Ovary (tissue), 9 donors: ENCODE data around the gene CEP128. TPM values are rescaled to one million over a fixed set of nuclear protein-coding genes. Genes with fewer than 3 reads are reported as not detected.
A peak's percentile ranks its signal among the peaks of the same experiment; 100 is the strongest.
"Not testable (repeated sequence)": the region's sequence is repeated elsewhere in the genome, so short reads cannot be mapped to it uniquely, and the experiment has no call there.

Source experiments
- DNase-seq, 5 donors: peaks; one replicate each; pipeline ENCODE4 v3.0.0-alpha.2; 2019 to 2020
- H3K27ac ChIP-seq, 2 donors: fragments of 200-600 bp; one replicate each; pipeline versions ENCODE4 v1.5.1 to v1.8.0; 2019 to 2022
- H3K27me3 ChIP-seq: fragments of 200-600 bp; one replicate; pipeline ENCODE4 v1.8.0; 2022
- H3K36me3 ChIP-seq: fragments of 200-600 bp; sonication (generic); one replicate; pipeline ENCODE4 v1.5.1; 2019
- H3K4me1 ChIP-seq: one replicate; pipeline ENCODE4 v1.8.1; 2013; ENCODE audit warnings: mild to moderate bottlenecking, moderate library complexity; ENCODE audit not compliant: insufficient read depth
- H3K4me3 ChIP-seq: fragments of 200-600 bp; sonication (generic); one replicate; pipeline ENCODE4 v1.5.1; 2017
- H3K9me3 ChIP-seq, 2 donors: fragments of 200-600 bp in 1 of 2; sonication (generic) in 1 of 2; one replicate each; pipeline versions ENCODE4 v1.5.1 to v1.8.1; 2013 to 2019; ENCODE audit warnings: mild to moderate bottlenecking in 1 of 2, moderate library complexity in 1 of 2
- EP300 ChIP-seq: sonication (generic); formaldehyde crosslinking; IDR thresholded peaks from one replicate; pipeline ENCODE4 v1.6.1; 2017; ENCODE audit warnings: antibody characterized with exemption
- POLR2A ChIP-seq: fragments of 450-650 bp; IDR thresholded peaks from one replicate; pipeline ENCODE4 v1.6.1; 2017; ENCODE audit warnings: antibody characterized with exemption, mild to moderate bottlenecking, moderate library complexity
- WGBS, 3 donors: extraction: QIAGEN DNeasy Blood & Tissue Kit in 1 of 3; methylation state at CpG; one replicate each; pipeline versions ENCODE4 v1.1.5 to v1.1.7; 2013 to 2017; 5-methylcytosine and 5-hydroxymethylcytosine counted together
- intact Hi-C, 4 donors: fragments of 100-400 bp; cut with DNase I; formaldehyde crosslinking; loops; one replicate each; pipeline versions ENCODE4 v1.11.0 to v1.15.1; 2022 to 2023
- polyA plus RNA-seq, 2 donors: library from polyadenylated mRNA; stranded (reverse); fragments of 200-250 nt in 1 of 2; fragments of 350-450 nt in 1 of 2; fragmentation: Illumina TruSeq in 1 of 2; extraction: RNeasy Lipid Tissue Mini Kit (QIAGEN cat#74804) in 1 of 2; gene quantifications; one replicate each; pipeline ENCODE4 v1.2.3, GENCODE V29; 2013 to 2014
- total RNA-seq, 7 donors: library from RNA; depleted of rRNA in 2 of 7; stranded (reverse); fragments of >200 nt in 2 of 7; fragmentation: NEBNext Ultra II Directional in 3 of 7; extraction: Animal tissue kit (Norgen Biotek cat#: 25700) in 3 of 7; gene quantifications; one replicate each; pipeline versions ENCODE4 v1.1.0 to v1.2.4, GENCODE V29; 2016 to 2023
- TF ChIP-seq, protein P1 (sequence below), 3 donors: fragments of 450-650 bp in 2 of 3; fragments of 200-600 bp in 1 of 3; IDR thresholded peaks; one replicate each; pipeline versions ENCODE4 v1.5.1 to v1.8.0; 2016 to 2022; ENCODE audit warnings: antibody characterized with exemption in 3 of 3, mild to moderate bottlenecking in 1 of 3
- donor health status: DM: no; HTN: no; CAD: no; lungs with moderate emphysema.
- donor health status: DM: no; HTN: no; CAD: no.
- donor health status: Bipolar disorder and iron deficiency.
- donor health status: DM: yes; HTN: yes; CAD: no.
- donor health status: DM: no; HTN: no; CAD: no.
- donor health status: DM: yes; HTN: yes; CAD: no.

Gene CEP128
- total and polyA plus RNA-seq, 9 donors = 1.5 to 14.3 (median 6.4) TPM

DNA sequence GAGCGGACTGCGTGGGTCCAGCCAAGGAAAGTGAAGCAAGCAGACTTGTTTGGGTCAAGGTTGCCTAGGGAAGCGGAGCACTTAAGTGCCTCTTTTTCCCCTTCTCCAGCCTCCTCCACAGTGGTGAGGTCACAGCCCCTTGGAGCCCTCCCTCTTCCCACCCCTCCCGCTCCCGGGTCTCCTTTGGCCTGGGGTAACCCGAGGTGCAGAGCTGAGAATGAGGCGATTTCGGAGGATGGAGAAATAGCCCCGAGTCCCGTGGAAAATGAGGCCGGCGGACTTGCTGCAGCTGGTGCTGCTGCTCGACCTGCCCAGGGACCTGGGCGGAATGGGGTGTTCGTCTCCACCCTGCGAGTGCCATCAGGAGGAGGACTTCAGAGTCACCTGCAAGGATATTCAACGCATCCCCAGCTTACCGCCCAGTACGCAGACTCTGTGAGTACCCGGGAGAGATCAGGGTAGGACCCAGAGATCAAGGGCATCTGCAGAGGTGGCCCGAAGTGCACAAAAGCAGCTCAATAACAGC, 13.9 kb upstream of the CEP128 start, which contains the start of gene TSHR:
Gene TSHR, plus strand, starts transcription at position 206 of the 526 bp plus-strand sequence. Its CDS starts 60 bp downstream, at position 266.
- Histone ChIP-seq H3K4me1 (no peaks in the 10 kb centered on the region), H3K4me3 (peak within 1 kb of the TSS; percentile 38), H3K27ac (no peak within 1 kb of the TSS), H3K36me3 (no peaks in the 10 kb centered on the region), H3K9me3 (no peaks in the 10 kb centered on the region), H3K27me3 (no peaks in the 10 kb centered on the region)
- WGBS, 3 donors = 13 to 25% (median 17%) methylated on average over 21 of the region's 21 CpGs
- intact Hi-C loops = loop anchor here in 1 of 4 donors (10.0 kb wide), 2 partner anchors 209 to 509 kb away; no protein-coding TSS in a partner anchor
- DNase-seq = peak in 2 of 5 donors; percentile 10 to 12
- TF ChIP-seq, protein P1, sequence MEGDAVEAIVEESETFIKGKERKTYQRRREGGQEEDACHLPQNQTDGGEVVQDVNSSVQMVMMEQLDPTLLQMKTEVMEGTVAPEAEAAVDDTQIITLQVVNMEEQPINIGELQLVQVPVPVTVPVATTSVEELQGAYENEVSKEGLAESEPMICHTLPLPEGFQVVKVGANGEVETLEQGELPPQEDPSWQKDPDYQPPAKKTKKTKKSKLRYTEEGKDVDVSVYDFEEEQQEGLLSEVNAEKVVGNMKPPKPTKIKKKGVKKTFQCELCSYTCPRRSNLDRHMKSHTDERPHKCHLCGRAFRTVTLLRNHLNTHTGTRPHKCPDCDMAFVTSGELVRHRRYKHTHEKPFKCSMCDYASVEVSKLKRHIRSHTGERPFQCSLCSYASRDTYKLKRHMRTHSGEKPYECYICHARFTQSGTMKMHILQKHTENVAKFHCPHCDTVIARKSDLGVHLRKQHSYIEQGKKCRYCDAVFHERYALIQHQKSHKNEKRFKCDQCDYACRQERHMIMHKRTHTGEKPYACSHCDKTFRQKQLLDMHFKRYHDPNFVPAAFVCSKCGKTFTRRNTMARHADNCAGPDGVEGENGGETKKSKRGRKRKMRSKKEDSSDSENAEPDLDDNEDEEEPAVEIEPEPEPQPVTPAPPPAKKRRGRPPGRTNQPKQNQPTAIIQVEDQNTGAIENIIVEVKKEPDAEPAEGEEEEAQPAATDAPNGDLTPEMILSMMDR (IDR thresholded peaks at IDR 0.05) = no peak
- TF ChIP-seq EP300 = no peak
- no peak for TF ChIP-seq POLR2A

DNA sequence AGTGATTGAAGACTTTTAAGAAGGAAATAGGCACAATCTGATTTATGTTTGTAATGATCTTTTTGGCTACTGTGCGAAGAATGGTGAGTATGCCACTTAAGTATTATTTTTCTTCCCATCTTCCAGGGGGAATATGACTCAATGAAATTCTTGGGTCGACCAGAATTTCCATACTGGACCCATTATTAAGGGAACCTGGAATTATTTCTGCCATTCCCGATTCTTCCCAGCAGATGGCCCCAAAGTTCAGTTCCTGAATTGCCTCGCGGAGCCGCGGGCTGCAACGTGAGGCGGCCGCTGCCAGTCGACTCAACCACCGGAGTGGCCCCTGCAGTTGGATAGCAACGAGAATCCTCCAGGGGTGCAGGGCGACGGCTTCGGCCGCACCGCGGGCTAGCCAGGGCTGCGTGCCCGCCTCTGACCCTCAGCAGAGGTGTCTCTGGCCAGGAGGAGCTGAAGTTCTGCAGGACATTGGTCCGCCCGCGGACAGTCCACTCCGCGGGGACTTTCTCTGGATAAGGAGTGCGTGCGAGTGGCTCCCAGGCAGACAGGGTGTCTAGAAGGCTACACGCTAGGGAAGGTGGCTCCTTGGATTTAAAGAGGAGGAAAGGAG, 13.3 kb upstream of the CEP128 start:
- TF ChIP-seq, protein P1 (IDR thresholded peaks at IDR 0.05) = peak; percentile 56 to 76 (median 61)
- TF ChIP-seq EP300 (no peak), POLR2A (no peak)
- intact Hi-C loops = loop anchor here in 2 of 4 donors (1.0 to 10.0 kb wide), 3 partner anchors 34 to 510 kb away; no protein-coding TSS in a partner anchor
- Histone ChIP-seq H3K27me3 (no peaks in the 10 kb centered on the region), H3K4me1 (no peaks in the 10 kb centered on the region), H3K4me3 (peak overlapping the region; percentile 38), H3K9me3 (no peaks in the 10 kb centered on the region), H3K27ac (no peak overlapping the region), H3K36me3 (no peaks in the 10 kb centered on the region)
- WGBS, 3 donors = 0 to 1% (median 0%) methylated on average over 29 of the region's 29 CpGs
- peak; percentile 62 to 79 (median 73) for DNase-seq

DNA sequence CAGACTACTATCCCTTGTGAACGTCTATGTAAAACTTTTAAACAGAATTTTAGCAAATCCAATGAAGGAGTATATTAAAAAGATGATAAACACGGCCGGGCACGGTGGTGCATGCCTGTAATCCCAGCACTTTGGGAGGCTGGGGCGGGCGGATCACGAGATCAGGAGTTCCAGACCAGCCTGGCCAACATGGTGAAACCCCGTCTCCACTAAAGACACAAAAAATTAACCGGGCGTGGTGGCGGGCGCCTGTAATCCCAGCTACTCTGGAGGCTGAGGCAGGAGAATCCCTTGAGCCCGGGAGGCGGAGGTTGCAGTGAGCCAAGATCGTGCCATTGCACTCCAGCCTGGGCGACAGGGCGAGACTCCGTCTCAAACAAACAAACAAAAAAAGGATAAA, 11.7 kb upstream of the CEP128 start:
- not testable (repeated sequence) for DNase-seq, H3K4me3 ChIP-seq, H3K27ac ChIP-seq, H3K27me3 ChIP-seq, H3K36me3 ChIP-seq, H3K4me1 ChIP-seq, H3K9me3 ChIP-seq
- intact Hi-C loops = loop anchor here in 1 of 4 donors (10.0 kb wide), 2 partner anchors 212 to 512 kb away; no protein-coding TSS in a partner anchor
- 80 to 89% (median 88%) methylated on average over 18 of the region's 18 CpGs for WGBS, 3 donors

DNA sequence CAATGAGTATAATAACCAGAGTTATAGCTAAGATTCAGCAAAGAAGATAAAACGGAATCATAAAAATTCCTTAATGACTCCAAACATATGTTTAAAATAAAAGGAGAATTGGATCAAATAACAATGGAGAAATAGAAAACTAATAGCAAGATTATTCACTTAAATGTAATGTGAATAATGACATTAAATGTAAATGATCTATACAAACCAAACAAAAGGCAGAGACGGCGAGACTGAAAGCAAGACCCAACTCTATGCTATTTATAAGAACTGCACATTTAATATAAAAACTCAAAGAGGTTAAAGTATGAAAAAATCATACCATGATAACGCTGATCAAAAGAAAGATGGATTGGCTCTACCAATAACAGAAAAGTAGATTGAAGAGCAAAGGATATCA, 10.0 kb upstream of the CEP128 start:
- H3K4me1 ChIP-seq = no peaks in the 10 kb centered on the region
- no peak overlapping the region for H3K4me3 ChIP-seq
- no peak overlapping the region for H3K27ac ChIP-seq
- 86 to 88% (median 87%) methylated on average over 4 of the region's 4 CpGs for WGBS, 3 donors
- H3K9me3 ChIP-seq = no peaks in the 10 kb centered on the region
- H3K27me3 ChIP-seq = no peaks in the 10 kb centered on the region
- no peak for DNase-seq
- H3K36me3 ChIP-seq = no peaks in the 10 kb centered on the region
- TF ChIP-seq EP300 (no peak), POLR2A (no peak)
- TF ChIP-seq, protein P1 (IDR thresholded peaks at IDR 0.05) = no peak
- intact Hi-C loops = loop anchor here in 1 of 4 donors (10.0 kb wide), 2 partner anchors 213 to 513 kb away; no protein-coding TSS in a partner anchor

DNA sequence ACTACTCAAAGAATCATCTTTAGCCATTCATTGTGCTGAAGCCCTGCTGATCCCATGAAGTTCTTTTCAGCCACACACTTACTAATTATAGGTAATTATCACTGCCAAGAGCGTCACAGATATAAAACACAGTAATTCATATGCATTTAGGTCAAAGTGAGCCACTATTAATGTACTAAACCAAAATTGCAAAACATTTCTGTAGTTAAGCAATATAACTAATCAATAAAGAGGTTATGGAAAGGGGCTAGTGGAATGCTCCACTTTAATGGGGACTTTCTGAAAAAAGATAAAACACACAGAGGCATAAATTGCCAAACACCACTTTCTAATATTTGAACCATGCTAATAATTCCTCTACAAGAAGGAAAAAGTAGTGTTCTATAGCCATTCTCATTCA, 6.8 kb upstream of the CEP128 start:
- Histone ChIP-seq H3K36me3 (no peaks in the 10 kb centered on the region), H3K27me3 (no peaks in the 10 kb centered on the region), H3K4me3 (no peak overlapping the region), H3K4me1 (no peaks in the 10 kb centered on the region), H3K27ac (no peak overlapping the region), H3K9me3 (no peaks in the 10 kb centered on the region)
- intact Hi-C loops = no loop called here
- TF ChIP-seq POLR2A = no peak
- no peak for TF ChIP-seq EP300
- TF ChIP-seq, protein P1 (IDR thresholded peaks at IDR 0.05) = no peak
- DNase-seq = no peak
- 0 to 71% (median 68%) methylated on average over 1 of the region's 1 CpG for WGBS, 3 donors
